Measurements from ENCODE around the gene ZFYVE28.

The ZFYVE28 gene

DNA sequence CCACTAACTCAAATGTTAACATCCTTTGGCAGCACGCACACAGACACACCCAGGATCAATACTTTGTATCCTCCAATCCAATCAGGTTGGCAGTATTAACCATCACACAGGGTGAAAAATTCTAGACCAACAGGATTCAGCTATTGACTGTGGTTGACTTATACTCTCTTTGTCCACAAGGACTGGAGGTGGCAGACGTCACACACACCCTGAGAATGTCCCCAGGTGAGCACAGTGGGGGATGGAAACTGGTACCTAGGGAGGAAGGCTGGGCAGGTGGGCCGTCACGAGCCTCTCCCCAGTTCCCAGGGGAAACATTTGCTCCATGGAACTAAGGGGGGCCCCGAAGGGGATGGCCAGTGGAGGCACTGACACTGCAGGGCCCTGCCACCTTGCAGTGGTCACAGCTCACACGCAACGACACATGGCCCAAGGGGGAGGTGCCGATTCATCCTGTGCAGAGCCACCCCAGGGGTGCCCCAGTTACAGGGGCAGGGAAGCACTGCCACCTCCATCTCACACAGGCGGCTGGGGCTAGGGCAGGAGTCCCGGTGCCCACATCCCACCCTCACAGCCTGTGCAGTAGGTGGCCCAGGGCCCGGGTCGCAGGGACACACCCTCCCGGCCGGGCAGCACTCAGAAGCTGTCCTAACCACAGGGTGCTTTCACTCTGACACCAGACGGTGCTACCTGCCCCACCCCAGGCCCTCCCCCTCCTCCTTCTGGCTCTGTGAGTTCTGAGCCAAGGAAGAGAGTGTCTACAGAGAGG is 17.4 kb downstream of the ZFYVE28 start:
- no peak for DNase-seq (ENCODE audit: low spot score)
- H3K27ac ChIP-seq = no peak overlapping the region
- TF ChIP-seq, protein P1, sequence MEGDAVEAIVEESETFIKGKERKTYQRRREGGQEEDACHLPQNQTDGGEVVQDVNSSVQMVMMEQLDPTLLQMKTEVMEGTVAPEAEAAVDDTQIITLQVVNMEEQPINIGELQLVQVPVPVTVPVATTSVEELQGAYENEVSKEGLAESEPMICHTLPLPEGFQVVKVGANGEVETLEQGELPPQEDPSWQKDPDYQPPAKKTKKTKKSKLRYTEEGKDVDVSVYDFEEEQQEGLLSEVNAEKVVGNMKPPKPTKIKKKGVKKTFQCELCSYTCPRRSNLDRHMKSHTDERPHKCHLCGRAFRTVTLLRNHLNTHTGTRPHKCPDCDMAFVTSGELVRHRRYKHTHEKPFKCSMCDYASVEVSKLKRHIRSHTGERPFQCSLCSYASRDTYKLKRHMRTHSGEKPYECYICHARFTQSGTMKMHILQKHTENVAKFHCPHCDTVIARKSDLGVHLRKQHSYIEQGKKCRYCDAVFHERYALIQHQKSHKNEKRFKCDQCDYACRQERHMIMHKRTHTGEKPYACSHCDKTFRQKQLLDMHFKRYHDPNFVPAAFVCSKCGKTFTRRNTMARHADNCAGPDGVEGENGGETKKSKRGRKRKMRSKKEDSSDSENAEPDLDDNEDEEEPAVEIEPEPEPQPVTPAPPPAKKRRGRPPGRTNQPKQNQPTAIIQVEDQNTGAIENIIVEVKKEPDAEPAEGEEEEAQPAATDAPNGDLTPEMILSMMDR (IDR thresholded peaks at IDR 0.05) = no peak
- H3K4me3 ChIP-seq = no peak overlapping the region

DNA sequence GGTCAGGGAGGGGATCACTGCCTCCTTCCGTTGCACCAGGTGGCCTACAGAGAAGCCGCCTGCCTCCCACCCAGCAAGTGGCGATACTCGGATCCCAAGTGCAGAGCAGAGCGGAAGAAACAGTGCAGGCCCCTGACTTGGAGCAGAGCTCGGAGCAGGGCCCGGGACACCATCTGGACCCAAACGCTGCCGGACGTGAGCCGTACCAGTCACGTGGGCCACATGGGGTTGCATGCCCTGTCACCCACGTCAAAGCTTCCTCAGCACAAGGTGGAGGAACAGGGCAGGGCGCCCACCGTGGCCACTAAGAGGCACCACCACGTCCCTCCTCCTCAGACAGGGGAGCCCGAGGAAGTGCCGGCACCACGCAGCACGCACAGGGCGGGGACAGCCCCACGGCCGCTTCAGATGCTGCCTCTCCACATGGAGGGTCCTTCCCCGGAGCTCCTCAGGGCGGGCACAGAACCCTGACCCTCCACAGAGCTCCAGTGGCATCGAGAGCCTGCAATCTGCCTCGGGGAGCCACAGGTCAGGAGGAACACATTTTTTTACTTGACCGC is 18.7 kb downstream of the ZFYVE28 start:
- TF ChIP-seq, protein P1 (IDR thresholded peaks at IDR 0.05) = no peak
- Histone ChIP-seq H3K4me3 (no peak overlapping the region), H3K27ac (no peak overlapping the region)
- DNase-seq (ENCODE audit: low spot score) = no peak

- TF ChIP-seq, protein P1 (IDR thresholded peaks at IDR 0.05) = no peak
- no peak overlapping the region for H3K27ac ChIP-seq
- no peak for DNase-seq (ENCODE audit: low spot score)
- no peak overlapping the region for H3K4me3 ChIP-seq
Measured at GRCh38 chr4:2399216-2399615, 19.2 kb downstream of the ZFYVE28 start.

GRCh38 chr4:2397596-2398379 is 20.7 kb downstream of the ZFYVE28 start:
- TF ChIP-seq, protein P1 (IDR thresholded peaks at IDR 0.05) = no peak

DNA sequence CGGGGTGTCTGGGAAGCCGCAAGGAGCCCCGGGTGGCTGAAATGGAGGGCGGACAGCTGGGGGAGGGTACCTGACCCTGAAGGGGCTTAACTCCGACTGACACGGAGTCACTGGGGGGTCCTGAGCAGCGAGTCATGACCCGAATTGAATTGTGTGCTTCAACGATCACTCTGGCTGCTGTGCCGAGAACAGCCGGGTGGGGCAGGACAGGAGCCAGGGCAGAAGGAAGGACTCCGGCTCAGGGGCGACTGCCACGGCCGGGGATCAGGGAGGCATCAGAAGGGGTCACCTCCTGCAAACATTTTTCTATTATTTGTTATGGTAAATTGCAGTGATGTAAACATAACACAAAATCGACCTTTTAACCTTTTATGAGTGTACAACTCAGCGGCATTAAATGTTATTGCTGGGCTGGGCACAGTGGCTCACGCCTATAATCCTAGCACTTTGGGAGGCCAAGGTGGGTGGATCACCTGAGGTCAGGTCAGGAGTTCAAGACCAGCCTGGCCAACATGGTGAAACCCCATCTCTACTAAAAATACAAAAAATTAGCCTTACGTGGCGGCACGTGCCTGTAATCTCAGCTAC is 21.6 kb downstream of the ZFYVE28 start:
- H3K27ac ChIP-seq = no peak overlapping the region
- DNase-seq (ENCODE audit: low spot score) = no peak
- H3K4me3 ChIP-seq = no peak overlapping the region
- TF ChIP-seq, protein P1 (IDR thresholded peaks at IDR 0.05) = no peak

More at GRCh38 chr4:2397596-2398379, 20.7 kb downstream of the ZFYVE28 start:
- DNase-seq (ENCODE audit: low spot score) = no peak
- Histone ChIP-seq H3K27ac (no peak overlapping the region), H3K4me3 (no peak overlapping the region)

DNA sequence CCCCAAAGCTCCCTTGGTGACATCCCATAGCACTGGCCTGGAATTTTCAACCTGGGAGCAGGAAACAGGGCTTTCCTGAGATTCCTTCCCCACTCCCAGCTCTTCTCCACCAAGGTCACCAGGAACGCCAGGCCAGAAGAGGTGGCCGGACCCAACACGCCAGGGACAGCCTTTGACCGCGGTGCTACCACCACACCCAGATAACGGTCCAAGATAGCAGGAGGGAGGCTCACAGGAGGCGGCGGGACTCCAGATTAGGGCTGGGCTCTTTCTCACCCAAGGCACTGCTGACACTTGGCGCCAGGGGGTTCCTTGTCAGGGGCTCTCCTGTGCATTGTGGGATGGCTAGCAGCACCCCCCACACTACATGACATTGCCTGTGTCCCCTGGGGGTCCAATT is 22.9 kb downstream of the ZFYVE28 start:
- H3K4me3 ChIP-seq = no peak overlapping the region
- DNase-seq (ENCODE audit: low spot score) = no peak
- TF ChIP-seq, protein P1 (IDR thresholded peaks at IDR 0.05) = no peak
- no peak overlapping the region for H3K27ac ChIP-seq

Measured in coronary artery (tissue), 2 donors.